Peyer's patch (tissue), 4 donors: ENCODE measurements around the gene STXBP5L. TPM values are rescaled to one million over a fixed set of nuclear protein-coding genes. Genes with fewer than 3 reads are reported as not detected.
"Not testable (repeated sequence)": the region's sequence is repeated elsewhere in the genome, so short reads cannot be mapped to it uniquely, and the experiment has no call there.

ENCODE experiments used
- DNase-seq, 3 donors: peaks; one replicate each; pipeline ENCODE4 v3.0.0-alpha.2; 2017 to 2019
- H3K27ac ChIP-seq, 4 donors: fragments of 200-600 bp; sonication (generic); one replicate each; pipeline ENCODE4 v1.5.1; 2016 to 2019
- H3K27me3 ChIP-seq, 2 donors: fragments of 200-600 bp; sonication (generic); one replicate each; pipeline ENCODE4 v1.5.1; 2019
- H3K36me3 ChIP-seq, 3 donors: fragments of 200-600 bp; sonication (generic); one replicate each; pipeline ENCODE4 v1.5.1; 2016 to 2019
- H3K4me1 ChIP-seq, 4 donors: fragments of 200-600 bp; sonication (generic); one replicate each; pipeline ENCODE4 v1.5.1; 2016 to 2019
- H3K4me3 ChIP-seq, 4 donors: fragments of 200-600 bp; sonication (generic); 1 replicate in 3 of 4; 2 replicates in 1 of 4; pipeline ENCODE4 v1.5.1; 2016 to 2019; ENCODE audit warnings: mild to moderate bottlenecking in 1 of 4
- H3K9me3 ChIP-seq, 4 donors: fragments of 200-600 bp; sonication (generic); one replicate each; pipeline ENCODE4 v1.5.1; 2016 to 2019; ENCODE audit warnings: mild to moderate bottlenecking in 1 of 4
- CTCF ChIP-seq, 6 experiments: fragments of 450-650 bp in 4 of 6; fragments of 200-600 bp in 2 of 6; sonication (generic) in 1 of 6; IDR thresholded peaks; one replicate each; pipeline ENCODE4 v1.5.1; 2017 to 2019; ENCODE audit warnings: antibody characterized with exemption in 6 of 6, mild to moderate bottlenecking in 3 of 6, moderate library complexity in 1 of 6
- POLR2A ChIP-seq, 2 donors: fragments of 450-650 bp; IDR thresholded peaks; one replicate each; pipeline ENCODE4 v1.5.1; 2017; ENCODE audit warnings: antibody characterized with exemption in 2 of 2, mild to moderate bottlenecking in 2 of 2, moderate library complexity in 2 of 2
- total RNA-seq, 4 donors: library from RNA; depleted of rRNA; stranded (reverse); fragments of >200 nt; gene quantifications; one replicate each; pipeline ENCODE4 v1.1.0, GENCODE V29; 2016

STXBP5L gene
- total RNA-seq, 4 donors from 2014 or later: under 0.01 to 1.1 (median 0.22) TPM

- no peaks in the 10 kb centered on the region for H3K27me3 ChIP-seq
- H3K4me3 ChIP-seq: no peak overlapping the region
- no peaks in the 10 kb centered on the region for H3K36me3 ChIP-seq
- H3K27ac ChIP-seq: no peak overlapping the region
- no peak for TF ChIP-seq CTCF (IDR thresholded peaks at IDR 0.05)
- H3K4me1 ChIP-seq: no peaks in the 10 kb centered on the region
- no peaks in the 10 kb centered on the region for H3K9me3 ChIP-seq
- no peak for DNase-seq
These were observed 387.4 kb downstream of the STXBP5L start for GRCh38 chr3:121295452-121295851.

- no peaks in the 10 kb centered on the region for H3K4me1 ChIP-seq
- H3K9me3 ChIP-seq: no peaks in the 10 kb centered on the region
- no peak overlapping the region for H3K4me3 ChIP-seq
- H3K27ac ChIP-seq: no peak overlapping the region
- TF ChIP-seq POLR2A (IDR thresholded peaks at IDR 0.05) (no peak), CTCF (IDR thresholded peaks at IDR 0.05) (no peak)
- H3K36me3 ChIP-seq: no peaks in the 10 kb centered on the region
- H3K27me3 ChIP-seq: no peaks in the 10 kb centered on the region
- no peak for DNase-seq
These were observed 388.0 kb downstream of the STXBP5L start for GRCh38 chr3:121295979-121296378.

GRCh38 chr3:121324320-121324719, 416.3 kb downstream of the STXBP5L start:
- no peaks in the 10 kb centered on the region for H3K27me3 ChIP-seq
- no peak for DNase-seq

GRCh38 chr3:121330118-121330517, 422.1 kb downstream of the STXBP5L start:
- H3K27me3 ChIP-seq: no peaks in the 10 kb centered on the region
- DNase-seq: no peak

More at GRCh38 chr3:121324320-121324719, 416.3 kb downstream of the STXBP5L start:
- H3K9me3 ChIP-seq: no peaks in the 10 kb centered on the region
- H3K36me3 ChIP-seq: no peaks in the 10 kb centered on the region
- no peak for TF ChIP-seq CTCF (IDR thresholded peaks at IDR 0.05)
- no peak for TF ChIP-seq POLR2A (IDR thresholded peaks at IDR 0.05)
- H3K27ac ChIP-seq: no peak overlapping the region
- no peak overlapping the region for H3K4me3 ChIP-seq
- H3K4me1 ChIP-seq: no peaks in the 10 kb centered on the region

GRCh38 chr3:121330634-121331033, 422.6 kb downstream of the STXBP5L start:
- TF ChIP-seq POLR2A (IDR thresholded peaks at IDR 0.05) (no peak), CTCF (IDR thresholded peaks at IDR 0.05) (no peak)
- Histone ChIP-seq H3K36me3 (no peaks in the 10 kb centered on the region), H3K9me3 (no peaks in the 10 kb centered on the region), H3K27me3 (no peaks in the 10 kb centered on the region), H3K4me1 (no peaks in the 10 kb centered on the region), H3K4me3 (no peak overlapping the region), H3K27ac (no peak overlapping the region)
- no peak for DNase-seq

More at GRCh38 chr3:121330118-121330517, 422.1 kb downstream of the STXBP5L start:
- Histone ChIP-seq H3K4me1 (no peaks in the 10 kb centered on the region), H3K4me3 (no peak overlapping the region), H3K27ac (no peak overlapping the region), H3K9me3 (no peaks in the 10 kb centered on the region), H3K36me3 (no peaks in the 10 kb centered on the region)
- TF ChIP-seq POLR2A (IDR thresholded peaks at IDR 0.05) (no peak), CTCF (IDR thresholded peaks at IDR 0.05) (no peak)

- H3K27me3 ChIP-seq, H3K9me3 ChIP-seq, H3K27ac ChIP-seq, H3K36me3 ChIP-seq, H3K4me3 ChIP-seq, DNase-seq, H3K4me1 ChIP-seq: not testable (repeated sequence)
These were observed 448.0 kb downstream of the STXBP5L start for GRCh38 chr3:121355960-121356359.
